GM10847 (cell line): Measurements from ENCODE around the gene ST7.

Experiments used
- POLR2A ChIP-seq: IDR thresholded peaks from 2 replicates; pipeline ENCODE4 v1.6.1; 2011; ENCODE audit not compliant: insufficient read length; ENCODE audit errors: extremely low read depth

ST7 gene

DNA sequence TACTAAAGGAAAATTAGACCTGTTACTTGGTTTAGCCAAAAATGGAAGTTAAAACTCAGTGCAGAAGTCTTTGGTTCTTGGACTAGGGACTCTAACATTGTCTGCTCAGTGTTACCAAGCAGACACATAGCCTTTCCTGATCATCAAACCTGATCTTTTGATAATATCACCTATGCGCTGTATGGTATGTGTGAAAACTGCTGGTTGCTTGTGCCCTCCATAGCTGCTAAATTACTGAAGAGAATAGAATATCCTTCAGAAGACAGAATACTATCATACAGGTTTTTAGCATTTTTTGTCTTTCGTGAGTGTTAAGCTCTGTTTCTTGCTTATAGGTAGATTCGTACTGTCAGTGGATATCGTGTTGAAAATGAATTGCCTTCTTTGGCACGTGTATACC lies 68.7 kb downstream of the ST7 start:
- no peak for TF ChIP-seq POLR2A

GRCh38 chr7:117023325-117023854 lies 70.1 kb downstream of the ST7 start:
- no peak for TF ChIP-seq POLR2A

GRCh38 chr7:117024811-117025210 lies 71.5 kb downstream of the ST7 start:
- TF ChIP-seq POLR2A: no peak

DNA sequence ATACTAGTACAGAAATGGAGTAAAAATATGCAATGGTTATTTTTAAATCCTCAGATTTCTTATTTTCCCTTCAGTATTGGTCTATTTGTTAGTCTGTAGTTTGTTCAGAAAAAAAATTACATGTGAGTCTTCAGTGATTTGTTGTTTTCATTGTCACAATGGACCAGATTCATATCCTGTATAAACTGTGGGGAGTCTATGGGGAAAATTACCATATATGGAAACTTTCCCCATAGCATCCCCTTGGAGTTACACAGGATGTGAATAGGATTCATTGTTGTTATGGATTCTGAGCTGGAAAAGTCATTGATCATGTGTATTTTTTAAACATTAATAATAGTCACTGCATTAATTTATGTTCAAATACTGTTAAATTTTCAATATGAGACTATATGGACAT lies 72.6 kb downstream of the ST7 start:
- TF ChIP-seq POLR2A: no peak

DNA sequence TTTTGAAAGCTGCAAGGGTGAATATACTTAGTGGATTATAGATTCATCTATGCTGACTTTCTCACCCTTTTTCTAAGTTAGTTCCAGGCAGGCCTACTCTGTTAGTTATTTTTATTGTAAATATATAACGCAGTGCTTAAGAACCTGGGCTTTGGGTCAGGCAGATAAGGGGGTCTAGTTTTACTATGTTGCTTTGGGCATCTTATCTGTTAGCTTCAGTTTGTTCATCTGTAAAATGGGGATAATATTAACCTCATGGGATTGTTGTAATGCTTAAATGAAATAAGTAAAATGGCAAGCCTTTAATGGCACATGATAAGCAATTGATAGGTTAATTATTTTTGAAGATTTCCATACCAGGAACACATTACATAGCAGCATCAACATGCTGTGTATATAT lies 79.5 kb downstream of the ST7 start:
- TF ChIP-seq POLR2A: no peak

DNA sequence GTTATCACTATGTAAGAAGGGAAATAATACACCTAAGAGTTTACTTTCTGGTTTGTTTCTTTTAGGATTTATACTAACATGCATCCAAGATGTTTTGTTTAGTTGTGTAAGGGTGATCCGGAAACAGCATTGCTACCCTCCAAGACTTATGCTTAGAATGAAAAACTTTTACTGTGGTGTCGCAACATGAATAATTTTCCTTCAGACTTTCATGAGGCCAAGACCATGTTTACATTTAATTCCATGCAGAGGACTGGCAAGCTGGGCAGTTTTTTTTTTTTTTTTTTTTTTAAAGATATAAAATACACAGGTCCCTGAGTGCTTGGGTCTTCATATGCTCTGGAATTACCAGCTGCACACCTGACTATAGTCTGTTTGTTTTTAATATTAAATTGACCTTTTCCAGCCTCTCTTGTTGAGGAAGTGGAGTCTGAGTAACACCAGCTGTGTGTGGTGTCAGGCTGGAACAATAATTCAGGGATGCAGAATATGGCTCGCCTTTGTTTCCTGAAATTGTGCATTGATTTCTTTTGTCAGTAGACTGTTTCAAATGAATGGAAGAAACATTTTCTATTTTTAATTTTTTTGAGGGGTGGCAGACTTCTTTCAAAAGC lies 81.7 kb downstream of the ST7 start:
- TF ChIP-seq POLR2A: no peak

GRCh38 chr7:117035465-117035862 lies 82.2 kb downstream of the ST7 start:
- no peak for TF ChIP-seq POLR2A

DNA sequence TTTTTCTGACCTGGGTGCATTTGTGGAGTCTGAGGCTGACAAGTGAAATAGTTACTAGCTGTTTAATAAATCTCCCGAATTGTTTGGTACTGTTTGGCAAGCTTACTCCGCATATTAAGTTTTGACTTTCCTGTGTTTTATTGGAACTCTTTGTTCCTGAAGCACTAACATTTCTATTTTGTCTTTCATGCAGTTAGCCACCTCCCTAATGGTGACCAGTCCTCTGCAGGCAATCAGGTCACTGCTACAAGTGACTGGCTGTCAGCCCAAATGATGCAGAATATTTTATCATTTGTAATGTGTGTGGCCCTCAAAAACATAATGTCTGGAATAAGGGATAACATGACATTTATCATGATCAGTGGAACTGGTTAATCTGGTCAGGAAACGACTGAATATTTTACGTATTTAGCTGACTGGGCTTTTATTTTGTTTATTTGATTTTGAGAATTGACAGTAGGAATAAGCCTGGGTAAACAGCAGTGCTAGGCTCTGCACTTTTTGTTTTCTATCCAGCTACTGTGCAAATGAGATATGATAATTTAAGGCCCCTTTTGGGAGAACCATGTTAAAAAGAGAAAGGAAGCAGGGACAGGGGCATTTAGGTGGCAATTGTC lies 82.9 kb downstream of the ST7 start:
- no peak for TF ChIP-seq POLR2A

- no peak for TF ChIP-seq POLR2A
Observed at GRCh38 chr7:117036836-117037235, 83.5 kb downstream of the ST7 start.

GRCh38 chr7:117038408-117038807 lies 85.1 kb downstream of the ST7 start:
- TF ChIP-seq POLR2A: no peak

GRCh38 chr7:117041007-117041406 lies 87.7 kb downstream of the ST7 start:
- no peak for TF ChIP-seq POLR2A

DNA sequence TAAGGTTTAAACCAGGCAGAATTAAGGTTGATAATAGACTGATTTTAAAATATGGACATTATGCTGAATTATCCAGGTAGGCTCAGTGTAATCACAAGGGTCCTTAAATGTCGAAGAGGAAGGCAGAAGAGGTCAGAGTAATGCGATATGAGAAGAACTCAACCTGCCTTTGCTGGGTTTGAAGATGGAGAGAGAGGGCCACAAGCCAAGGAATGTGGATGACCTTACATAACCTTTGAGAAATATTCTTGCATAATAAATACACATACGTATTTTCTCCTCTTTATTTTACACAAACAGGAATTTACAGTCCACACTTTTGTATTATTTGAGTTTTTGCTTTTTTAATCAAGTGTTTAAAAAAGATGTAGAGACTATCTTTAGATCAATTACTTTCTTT lies 88.5 kb downstream of the ST7 start:
- no peak for TF ChIP-seq POLR2A

DNA sequence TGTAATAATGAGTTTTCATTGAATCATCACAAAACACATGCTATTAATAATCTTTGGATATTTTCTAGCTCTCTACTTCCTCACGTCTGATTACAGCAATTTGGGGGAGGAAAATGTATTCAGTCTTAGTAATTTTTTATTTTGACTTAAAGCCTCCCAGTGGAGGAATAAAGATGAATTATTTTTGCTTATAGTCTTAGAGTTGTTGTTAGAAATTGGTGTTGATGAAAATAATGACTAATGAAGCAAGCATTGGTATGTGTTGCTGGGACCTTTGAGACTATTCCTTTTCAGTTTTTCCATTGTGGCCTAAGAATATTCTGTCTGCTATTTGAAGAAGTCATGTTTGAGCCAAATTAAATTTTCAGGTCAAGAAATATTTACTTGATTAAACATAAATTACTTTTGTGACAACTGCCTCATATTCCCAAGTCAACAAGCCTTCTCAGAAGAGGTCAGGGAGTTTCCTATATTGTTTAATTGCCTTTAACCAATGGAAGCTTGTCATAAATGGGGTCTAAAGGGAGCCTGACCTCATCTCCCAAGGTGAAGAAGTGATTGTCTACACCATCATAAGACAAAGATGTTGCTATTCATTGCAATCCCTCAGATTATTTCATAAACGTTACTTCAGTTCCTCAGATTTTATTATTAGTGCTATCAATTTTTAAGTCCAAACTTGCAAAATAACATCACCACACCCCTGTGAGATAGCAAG lies 90.0 kb downstream of the ST7 start:
- no peak for TF ChIP-seq POLR2A

DNA sequence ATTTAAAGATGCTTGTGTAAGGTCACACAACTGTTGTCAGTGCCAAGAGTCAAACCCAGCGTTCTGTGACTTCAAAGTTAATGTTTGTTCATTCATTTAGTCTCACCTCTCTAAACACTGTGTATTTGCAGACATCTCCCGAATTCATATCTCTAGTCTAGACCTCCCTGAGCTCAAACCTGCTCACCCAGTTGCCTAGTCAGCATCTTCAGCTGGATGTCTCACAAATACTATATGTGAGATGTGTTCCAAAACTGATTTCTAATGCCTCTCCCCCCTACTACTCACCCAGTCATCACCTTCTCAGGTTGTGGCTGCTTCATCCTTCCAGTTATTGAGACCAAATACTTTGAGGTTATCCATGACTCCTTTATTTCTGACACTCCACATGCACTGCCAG lies 91.4 kb downstream of the ST7 start:
- TF ChIP-seq POLR2A: no peak

DNA sequence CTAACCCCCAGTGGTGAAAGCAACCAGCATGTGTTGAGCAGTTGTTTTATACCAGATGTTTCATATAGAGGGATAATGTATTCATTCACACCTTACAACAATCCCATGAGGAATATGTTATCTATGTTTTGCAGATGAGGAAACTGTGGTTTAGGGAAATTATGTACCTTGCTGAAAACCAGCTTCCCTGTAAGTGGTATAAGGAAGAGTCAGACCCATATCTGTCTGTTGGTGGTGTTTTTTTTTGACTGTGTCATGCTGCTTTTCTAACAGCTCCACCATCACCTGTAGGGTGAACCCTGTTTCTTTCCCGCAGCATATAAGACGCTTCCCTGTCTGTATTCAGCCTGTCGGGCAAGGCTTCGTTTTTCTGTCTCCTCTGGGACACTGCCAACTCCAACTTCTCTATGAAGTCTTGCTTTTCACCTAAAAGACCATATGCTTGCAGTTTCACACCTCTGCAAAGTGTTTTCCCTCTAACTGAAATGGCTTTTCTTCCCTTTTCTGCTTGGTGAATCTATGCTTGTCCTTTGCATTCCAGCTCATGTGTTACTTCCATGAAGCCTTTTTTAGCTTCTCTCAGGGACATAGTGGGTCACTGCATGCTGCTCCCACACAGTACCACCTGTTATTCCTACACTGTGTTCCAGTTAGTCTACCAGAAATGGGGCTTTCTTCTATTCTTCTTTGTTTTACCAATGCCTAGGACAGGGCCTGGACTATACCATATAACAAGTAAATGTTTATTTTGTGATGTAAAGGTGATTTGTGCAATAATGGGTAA lies 92.8 kb downstream of the ST7 start:
- no peak for TF ChIP-seq POLR2A

DNA sequence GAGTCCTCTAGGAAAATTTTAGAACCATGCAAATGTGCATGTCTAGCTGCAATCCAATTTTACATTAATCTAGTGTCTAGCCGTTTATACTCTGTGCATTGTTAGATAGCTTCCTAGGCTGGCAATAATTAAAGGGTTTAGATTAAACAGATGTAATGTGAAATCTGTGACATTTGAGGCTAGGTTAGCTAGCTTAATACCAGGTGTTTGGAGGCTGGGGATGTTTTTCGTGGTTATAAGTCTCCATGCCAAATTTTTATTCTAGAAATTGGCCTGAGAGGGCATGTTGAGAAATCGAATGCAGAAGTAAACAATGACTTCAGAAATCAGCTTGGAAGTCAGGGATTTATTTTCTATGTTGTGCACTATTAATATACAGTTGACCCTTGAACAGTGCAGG lies 94.2 kb downstream of the ST7 start:
- TF ChIP-seq POLR2A: no peak
